DOHH2 (cell line): ENCODE measurements around the gene UBASH3A.

Experiments used
- CTCF ChIP-seq: fragments of 200-600 bp; sonication (generic); IDR thresholded peaks from one replicate; pipeline ENCODE4 v1.5.1; 2014; ENCODE audit warnings: antibody characterized with exemption, mild to moderate bottlenecking, low read depth, low read length; ENCODE audit not compliant: poor library complexity, severe bottlenecking
- EZH2phosphoT487 ChIP-seq: fragments of 200-600 bp; sonication (generic); IDR thresholded peaks from 2 replicates; pipeline ENCODE4 v1.6.1; 2017; ENCODE audit warnings: borderline replicate concordance, mild to moderate bottlenecking, antibody characterized with exemption, low read length, moderate library complexity, mixed read lengths

- TF ChIP-seq CTCF, result no peak
- TF ChIP-seq EZH2phosphoT487, result no peak
These were observed 14.8 kb upstream of the UBASH3A start for GRCh38 chr21:42388740-42389448.
